CD14-positive monocyte (primary cell): ENCODE data around the gene KIAA0040. TPM values are rescaled to one million over a fixed set of nuclear protein-coding genes. Genes with fewer than 3 reads are reported as not detected.

Experiments used
- DNase-seq, 3 donors: peaks; one replicate each; pipeline ENCODE4 v3.0.0-alpha.2; 2011 to 2022
- H2AFZ ChIP-seq: 2 replicates; pipeline ENCODE4 v1.6.0; 2012; ENCODE audit warnings: mild to moderate bottlenecking, low read depth, low read length, inconsistent platforms; ENCODE audit not compliant: insufficient read depth, poor library complexity, severe bottlenecking
- H3K27ac ChIP-seq, 2 donors: 1 replicate in 1 of 2; 2 replicates in 1 of 2; pipeline ENCODE4 v1.5.1; 2012 to 2013; ENCODE audit warnings: low read length in 2 of 2, control low read depth in 1 of 2, inconsistent platforms in 1 of 2, low read depth in 1 of 2, mild to moderate bottlenecking in 1 of 2
- H3K27me3 ChIP-seq, 2 donors: one replicate each; pipeline versions ENCODE4 v1.6.0 to v1.6.1; 2011 to 2013; ENCODE audit warnings: low read length in 2 of 2; ENCODE audit not compliant: control insufficient read depth in 2 of 2, insufficient read depth in 2 of 2
- H3K36me3 ChIP-seq, 2 donors: replicated peaks in 1 of 2; 1 replicate in 1 of 2; 2 replicates in 1 of 2; pipeline versions ENCODE4 v1.5.1 to v1.6.1; 2012 to 2013; ENCODE audit warnings: low read length in 2 of 2, control low read depth in 1 of 2, inconsistent platforms in 1 of 2, mild to moderate bottlenecking in 1 of 2; ENCODE audit not compliant: insufficient read depth in 2 of 2, control insufficient read depth in 1 of 2
- H3K4me1 ChIP-seq, 2 donors: 1 replicate in 1 of 2; 2 replicates in 1 of 2; pipeline versions ENCODE4 v1.5.1 to v1.6.1; 2012 to 2013; ENCODE audit warnings: low read length in 2 of 2, control low read depth in 1 of 2, inconsistent platforms in 1 of 2, mild to moderate bottlenecking in 1 of 2, moderate library complexity in 1 of 2; ENCODE audit not compliant: insufficient read depth in 2 of 2, control insufficient read depth in 1 of 2
- H3K4me2 ChIP-seq: replicated peaks from 2 replicates; pipeline ENCODE3; 2012; ENCODE audit warnings: low read length, moderate library complexity, mild to moderate bottlenecking; ENCODE audit not compliant: poor library complexity, severe bottlenecking; ENCODE audit errors: extremely low read depth
- H3K4me3 ChIP-seq, 3 experiments: fragments of 200-600 bp in 1 of 3; sonication (generic) in 1 of 3; replicated peaks in 1 of 3; 1 replicate in 2 of 3; 2 replicates in 1 of 3; pipeline ENCODE4 v1.5.1; 2011 to 2013; ENCODE audit warnings: low read length in 3 of 3, mild to moderate bottlenecking in 3 of 3, control low read depth in 2 of 3, low read depth in 2 of 3, inconsistent platforms in 1 of 3, moderate library complexity in 1 of 3
- H3K79me2 ChIP-seq: 2 replicates; pipeline ENCODE4 v1.6.0; 2012; ENCODE audit warnings: mild to moderate bottlenecking, control low read depth, inconsistent platforms, low read length, moderate library complexity; ENCODE audit not compliant: insufficient read depth
- H3K9ac ChIP-seq: 2 replicates; pipeline ENCODE4 v1.6.0; 2017; ENCODE audit warnings: low read length, mild to moderate bottlenecking; ENCODE audit not compliant: insufficient read depth, poor library complexity, severe bottlenecking
- H3K9me3 ChIP-seq, 2 donors: replicated peaks in 1 of 2; 1 replicate in 1 of 2; 2 replicates in 1 of 2; pipeline versions ENCODE4 v1.5.1 to v1.6.1; 2012 to 2013; ENCODE audit warnings: low read length in 2 of 2, control low read depth in 1 of 2; ENCODE audit not compliant: control insufficient read depth in 1 of 2, insufficient read depth in 1 of 2
- H4K20me1 ChIP-seq: 2 replicates; pipeline ENCODE4 v1.6.0; 2012; ENCODE audit warnings: mild to moderate bottlenecking, low read length, control low read depth, moderate library complexity; ENCODE audit not compliant: insufficient read depth
- H3K27ac Mint-ChIP-seq, 7 donors: one replicate each; pipeline ENCODE4 v1.8.0; 2020; ENCODE audit warnings: mild to moderate bottlenecking in 7 of 7, mixed read lengths in 7 of 7, moderate library complexity in 6 of 7, inconsistent platforms in 2 of 7
- H3K27me3 Mint-ChIP-seq, 3 donors: one replicate each; pipeline ENCODE4 v1.8.0; 2021 to 2022; ENCODE audit warnings: low read depth in 3 of 3, mild to moderate bottlenecking in 3 of 3, mixed read lengths in 3 of 3, moderate library complexity in 3 of 3, inconsistent platforms in 1 of 3
- H3K36me3 Mint-ChIP-seq, 2 donors: one replicate each; pipeline ENCODE4 v1.8.0; 2020; ENCODE audit warnings: mixed read lengths in 2 of 2, inconsistent platforms in 1 of 2, mild to moderate bottlenecking in 1 of 2
- H3K4me1 Mint-ChIP-seq: one replicate; pipeline ENCODE4 v1.8.0; 2020; ENCODE audit warnings: mild to moderate bottlenecking, mixed read lengths
- H3K4me3 Mint-ChIP-seq, 2 donors: one replicate each; pipeline ENCODE4 v1.8.0; 2020; ENCODE audit warnings: mild to moderate bottlenecking in 2 of 2, mixed read lengths in 2 of 2, moderate library complexity in 1 of 2
- H3K9me3 Mint-ChIP-seq, 7 donors: one replicate each; pipeline ENCODE4 v1.8.0; 2020 to 2022; ENCODE audit warnings: mixed read lengths in 7 of 7, mild to moderate bottlenecking in 6 of 7, moderate library complexity in 6 of 7, inconsistent platforms in 2 of 7
- WGBS: methylation state at CpG from one replicate; pipeline ENCODE4 v1.1.5; 2013; ENCODE audit warnings: missing lambda C conversion rate; ENCODE audit not compliant: insufficient coverage; 5-methylcytosine and 5-hydroxymethylcytosine counted together
- intact Hi-C, 2 donors: fragments of 100-400 bp; cut with micrococcal nuclease; formaldehyde crosslinking; loops; one replicate each; pipeline versions ENCODE4 v1.15.0 to v1.15.1; 2023
- polyA plus RNA-seq, 3 donors: library from polyadenylated mRNA; depleted of rRNA in 1 of 3; unstranded in 2 of 3; stranded (reverse) in 1 of 3; fragments of 300-500 nt in 2 of 3; fragments of >200 nt in 1 of 3; fragmentation: Illumina TruSeq in 2 of 3; gene quantifications; 1 replicate in 2 of 3; 2 replicates in 1 of 3; pipeline ENCODE4 v1.2.3, GENCODE V29; 2012 to 2021
- TF ChIP-seq, protein P1 (sequence below): fragments of 200-600 bp; IDR thresholded peaks from one replicate; pipeline ENCODE4 v1.8.0; 2022; ENCODE audit warnings: antibody characterized with exemption, mild to moderate bottlenecking

KIAA0040 gene
- polyA plus RNA-seq, 3 donors, result 24.0 to 35.4 (median 25.9) TPM

DNA sequence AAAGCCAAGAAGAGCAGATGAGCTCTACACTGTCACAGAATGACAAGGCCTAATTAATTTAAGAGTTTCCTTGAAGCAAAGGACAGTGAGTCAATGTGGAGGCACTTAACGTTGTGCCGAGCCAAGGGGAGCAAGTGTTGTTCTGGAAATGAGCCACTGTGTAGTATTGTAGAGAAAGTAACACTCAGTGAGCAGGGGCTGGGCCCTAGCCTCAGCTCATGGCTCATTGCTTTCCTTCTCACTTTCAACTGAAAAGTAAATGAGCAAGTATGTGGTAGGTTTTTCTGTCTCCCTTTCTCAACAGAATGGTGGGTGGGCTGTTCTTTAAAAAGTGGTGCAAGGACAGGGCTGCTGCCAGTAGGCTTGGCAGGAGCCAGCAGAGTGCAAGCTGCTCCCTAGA is 11.8 kb upstream of the KIAA0040 start:
- no peaks in the 10 kb centered on the region for H3K36me3 Mint-ChIP-seq
- Histone ChIP-seq H3K36me3 (no peaks in the 10 kb centered on the region), H3K9ac (no peak overlapping the region), H3K4me3 (no peak overlapping the region), H3K9me3 (no peaks in the 10 kb centered on the region), H4K20me1 (no peaks in the 10 kb centered on the region), H2AFZ (no peak overlapping the region), H3K27ac (no peak overlapping the region), H3K4me1 (peaks cover 9 to 10% of the 10 kb centered on the region in 2 donors), H3K79me2 (no peaks in the 10 kb centered on the region), H3K4me2 (no peak overlapping the region), H3K27me3 (no peaks in the 10 kb centered on the region)
- no peak for DNase-seq
- intact Hi-C loops, result no loop called here
- H3K4me3 Mint-ChIP-seq, result no peak overlapping the region
- WGBS, result no CpG with 5 or more reads among the region's 2 CpGs
- no peaks in the 10 kb centered on the region for H3K27me3 Mint-ChIP-seq
- H3K4me1 Mint-ChIP-seq, result peaks cover 19% of the 10 kb centered on the region
- peak overlapping the region in 1 of 7 donors; percentile 32 for H3K27ac Mint-ChIP-seq
- TF ChIP-seq, protein P1, sequence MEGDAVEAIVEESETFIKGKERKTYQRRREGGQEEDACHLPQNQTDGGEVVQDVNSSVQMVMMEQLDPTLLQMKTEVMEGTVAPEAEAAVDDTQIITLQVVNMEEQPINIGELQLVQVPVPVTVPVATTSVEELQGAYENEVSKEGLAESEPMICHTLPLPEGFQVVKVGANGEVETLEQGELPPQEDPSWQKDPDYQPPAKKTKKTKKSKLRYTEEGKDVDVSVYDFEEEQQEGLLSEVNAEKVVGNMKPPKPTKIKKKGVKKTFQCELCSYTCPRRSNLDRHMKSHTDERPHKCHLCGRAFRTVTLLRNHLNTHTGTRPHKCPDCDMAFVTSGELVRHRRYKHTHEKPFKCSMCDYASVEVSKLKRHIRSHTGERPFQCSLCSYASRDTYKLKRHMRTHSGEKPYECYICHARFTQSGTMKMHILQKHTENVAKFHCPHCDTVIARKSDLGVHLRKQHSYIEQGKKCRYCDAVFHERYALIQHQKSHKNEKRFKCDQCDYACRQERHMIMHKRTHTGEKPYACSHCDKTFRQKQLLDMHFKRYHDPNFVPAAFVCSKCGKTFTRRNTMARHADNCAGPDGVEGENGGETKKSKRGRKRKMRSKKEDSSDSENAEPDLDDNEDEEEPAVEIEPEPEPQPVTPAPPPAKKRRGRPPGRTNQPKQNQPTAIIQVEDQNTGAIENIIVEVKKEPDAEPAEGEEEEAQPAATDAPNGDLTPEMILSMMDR, result no peak
- no peaks in the 10 kb centered on the region for H3K9me3 Mint-ChIP-seq

DNA sequence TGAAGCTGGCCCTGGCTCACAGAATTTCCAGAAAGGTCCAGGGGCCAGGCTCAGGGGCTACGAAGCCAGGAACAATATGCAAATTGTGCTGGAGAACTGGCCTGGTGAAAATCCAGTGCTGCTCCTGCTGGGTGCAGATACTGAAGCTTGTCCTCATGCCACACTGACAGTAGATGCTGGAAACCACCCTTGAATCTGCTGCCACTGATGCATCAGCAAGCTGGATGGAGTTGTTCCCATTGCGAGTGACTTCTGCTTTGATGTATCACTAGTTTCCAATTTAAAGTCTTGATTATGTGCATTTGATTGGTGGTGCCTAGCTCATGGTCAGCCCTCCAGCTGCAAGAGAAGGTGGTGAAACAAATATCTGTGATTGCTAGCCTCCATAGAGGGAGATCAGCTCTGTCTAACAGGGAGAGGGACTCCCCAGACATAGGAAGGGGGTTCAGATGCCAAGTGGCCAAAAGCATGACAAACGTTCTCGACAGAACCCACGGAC is 11.0 kb upstream of the KIAA0040 start:
- no peak overlapping the region for H3K9ac ChIP-seq
- no peaks in the 10 kb centered on the region for H3K79me2 ChIP-seq
- H3K4me2 ChIP-seq, result no peak overlapping the region
- Mint-ChIP-seq H3K4me1 (peaks cover 12% of the 10 kb centered on the region), H3K4me3 (no peak overlapping the region), H3K27ac (no peak overlapping the region), H3K9me3 (no peaks in the 10 kb centered on the region), H3K36me3 (no peaks in the 10 kb centered on the region), H3K27me3 (no peaks in the 10 kb centered on the region)
- DNase-seq, result no peak
- no peaks in the 10 kb centered on the region for H3K27me3 ChIP-seq
- H3K4me1 ChIP-seq, result peaks cover 2 to 3% of the 10 kb centered on the region in 2 donors
- TF ChIP-seq, protein P1, result no peak
- H3K27ac ChIP-seq, result no peak overlapping the region
- no peaks in the 10 kb centered on the region for H4K20me1 ChIP-seq
- H3K36me3 ChIP-seq, result no peaks in the 10 kb centered on the region
- H3K4me3 ChIP-seq, result no peak overlapping the region
- 94% methylated on average over 4 of the region's 5 CpGs for WGBS
- no peak overlapping the region for H2AFZ ChIP-seq
- no peaks in the 10 kb centered on the region for H3K9me3 ChIP-seq
- intact Hi-C loops, result no loop called here
